Vagina (tissue), 2 donors: ENCODE data around the gene TBC1D8.

ENCODE experiments used
- CTCF ChIP-seq, 3 experiments: fragments of 450-650 bp in 2 of 3; fragments of 200-600 bp in 1 of 3; sonication (generic) in 1 of 3; IDR thresholded peaks; one replicate each; pipeline ENCODE4 v1.5.1; 2017 to 2019; ENCODE audit warnings: antibody characterized with exemption in 3 of 3, mild to moderate bottlenecking in 2 of 3, moderate library complexity in 2 of 3
- POLR2A ChIP-seq, 2 donors: fragments of 450-650 bp; IDR thresholded peaks; one replicate each; pipeline ENCODE4 v1.6.1; 2017; ENCODE audit warnings: antibody characterized with exemption in 2 of 2, mild to moderate bottlenecking in 2 of 2, moderate library complexity in 2 of 2

DNA sequence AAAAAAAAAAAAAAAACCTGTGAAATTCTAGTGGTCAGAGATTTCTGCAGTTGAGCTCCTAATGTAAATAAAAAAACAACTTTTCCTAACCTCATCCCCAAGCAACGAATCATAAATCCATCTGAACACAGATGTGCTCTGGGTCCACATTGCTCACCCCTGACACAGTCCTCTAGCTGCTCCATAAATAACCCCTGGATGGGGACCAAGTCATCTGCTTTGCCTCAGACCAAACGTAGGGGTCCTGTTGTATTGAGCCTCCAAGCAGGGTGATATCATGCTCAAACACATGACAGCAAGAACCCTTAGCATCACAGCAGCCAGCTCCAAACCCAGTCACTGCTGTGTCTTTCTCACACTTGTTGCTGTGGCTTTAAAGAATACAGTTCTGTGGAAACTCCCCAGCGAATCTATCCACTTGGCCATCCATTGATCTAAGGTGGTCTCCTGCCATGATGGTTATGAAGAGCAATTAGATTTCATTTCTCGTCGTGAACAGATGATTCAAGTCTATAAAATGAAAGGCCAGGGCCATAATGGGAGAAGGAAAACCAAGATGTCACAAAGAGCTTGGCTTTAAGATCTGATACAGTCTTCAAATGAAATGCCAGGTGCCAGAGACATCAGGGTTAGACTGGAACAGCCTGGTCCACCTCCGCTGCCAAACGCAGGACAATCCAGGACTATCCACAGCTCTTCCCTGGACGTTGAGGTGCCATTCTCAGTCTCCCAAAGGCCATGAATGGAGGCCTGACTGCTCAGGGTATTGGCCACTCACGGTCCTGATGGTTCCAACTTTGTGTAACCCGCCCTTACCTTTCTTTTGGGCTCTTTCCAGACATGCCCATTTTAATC lies 39.0 kb downstream of the TBC1D8 start:
- TF ChIP-seq POLR2A (IDR thresholded peaks at IDR 0.05) (no peak), CTCF (IDR thresholded peaks at IDR 0.05) (no peak)
